ENCODE measurements around the gene HLA-DMB. TPM values are rescaled to one million over a fixed set of nuclear protein-coding genes. Genes with fewer than 3 reads are reported as not detected.
A peak's percentile ranks its signal among the peaks of the same experiment; 100 is the strongest.

HLA-DMB gene
- total and polyA plus RNA-seq, 10 of the 15 experiments (the other 5 are each of a cell fraction or from before 2014, with no cell fraction given) = 114 to 173 (median 150) TPM

DNA sequence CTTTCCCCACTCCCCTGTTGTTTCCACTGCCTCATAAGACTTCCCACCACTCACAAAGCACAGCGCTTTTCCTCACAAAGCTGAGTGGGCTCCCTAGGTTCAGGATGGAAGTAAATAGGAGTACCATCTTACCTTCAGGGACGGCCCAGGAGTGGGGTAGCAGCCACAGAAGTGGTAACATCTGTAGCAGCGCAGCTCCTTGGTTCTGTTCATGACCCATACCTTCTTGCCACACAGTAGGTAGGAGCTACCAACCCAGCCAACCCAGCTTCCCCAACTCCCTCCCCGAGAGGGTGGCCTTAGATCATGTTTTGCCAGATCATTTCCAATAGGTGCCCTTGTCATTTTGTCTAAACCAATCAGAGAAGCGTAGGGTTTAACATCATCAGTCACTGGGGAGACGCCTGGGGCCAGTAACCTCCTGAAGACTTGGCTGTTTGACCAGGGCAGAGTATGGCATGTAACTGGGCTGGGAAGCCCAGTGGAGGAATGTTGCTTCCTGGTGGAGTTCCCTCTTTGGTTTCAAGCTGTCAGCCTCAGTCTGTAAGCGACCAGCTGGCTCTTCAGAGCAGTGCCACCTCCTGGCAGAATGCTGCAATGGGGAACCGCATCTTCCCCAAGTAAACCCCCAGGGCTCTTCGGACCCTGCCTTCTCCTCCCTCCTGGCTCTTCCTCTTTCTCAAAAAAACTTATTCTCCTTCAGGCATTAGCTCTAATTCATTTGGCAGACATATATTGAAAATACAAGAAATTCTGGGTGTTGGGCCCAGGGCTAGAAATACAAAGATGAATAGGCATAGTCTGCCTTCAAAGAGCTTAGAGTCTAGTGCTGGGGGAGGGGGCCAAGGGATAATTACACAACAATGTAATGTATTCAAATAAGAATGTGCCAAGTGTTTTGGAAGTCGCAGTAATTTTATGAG lies 12.2 kb upstream of the HLA-DMB start, which contains the start of gene HLA-DMA (continued):
- TF ChIP-seq ZNF592 (IDR thresholded peaks at IDR 0.05) (no peak), SREBF1 (IDR thresholded peaks at IDR 0.05; ENCODE audit: low read length) (no peak), SPI1 (IDR thresholded peaks at IDR 0.05; ENCODE audit: borderline replicate concordance, insufficient read depth, low read depth, low read length) (peak; percentile 77), FOS (IDR thresholded peaks at IDR 0.05; ENCODE audit: borderline replicate concordance, extremely low read depth, insufficient read length) (peak; percentile 48), TARDBP (IDR thresholded peaks at IDR 0.05; ENCODE audit: borderline replicate concordance) (no peak), CREM (IDR thresholded peaks at IDR 0.05; ENCODE audit: low read depth) (peak; percentile 97), ZNF687 (IDR thresholded peaks at IDR 0.05) (0 out of 2 replicates have a peak, but pooled peaks have one; percentile 35), SKIL (IDR thresholded peaks at IDR 0.05; ENCODE audit: low read depth, poor library complexity, severe bottlenecking) (peak; percentile 50), CREB1 (IDR thresholded peaks at IDR 0.05; ENCODE audit: low read depth) (peak; percentile 99), RUNX3 (IDR thresholded peaks at IDR 0.05; ENCODE audit: low read length) (peak; percentile 53)
- TF ChIP-seq, protein P1, sequence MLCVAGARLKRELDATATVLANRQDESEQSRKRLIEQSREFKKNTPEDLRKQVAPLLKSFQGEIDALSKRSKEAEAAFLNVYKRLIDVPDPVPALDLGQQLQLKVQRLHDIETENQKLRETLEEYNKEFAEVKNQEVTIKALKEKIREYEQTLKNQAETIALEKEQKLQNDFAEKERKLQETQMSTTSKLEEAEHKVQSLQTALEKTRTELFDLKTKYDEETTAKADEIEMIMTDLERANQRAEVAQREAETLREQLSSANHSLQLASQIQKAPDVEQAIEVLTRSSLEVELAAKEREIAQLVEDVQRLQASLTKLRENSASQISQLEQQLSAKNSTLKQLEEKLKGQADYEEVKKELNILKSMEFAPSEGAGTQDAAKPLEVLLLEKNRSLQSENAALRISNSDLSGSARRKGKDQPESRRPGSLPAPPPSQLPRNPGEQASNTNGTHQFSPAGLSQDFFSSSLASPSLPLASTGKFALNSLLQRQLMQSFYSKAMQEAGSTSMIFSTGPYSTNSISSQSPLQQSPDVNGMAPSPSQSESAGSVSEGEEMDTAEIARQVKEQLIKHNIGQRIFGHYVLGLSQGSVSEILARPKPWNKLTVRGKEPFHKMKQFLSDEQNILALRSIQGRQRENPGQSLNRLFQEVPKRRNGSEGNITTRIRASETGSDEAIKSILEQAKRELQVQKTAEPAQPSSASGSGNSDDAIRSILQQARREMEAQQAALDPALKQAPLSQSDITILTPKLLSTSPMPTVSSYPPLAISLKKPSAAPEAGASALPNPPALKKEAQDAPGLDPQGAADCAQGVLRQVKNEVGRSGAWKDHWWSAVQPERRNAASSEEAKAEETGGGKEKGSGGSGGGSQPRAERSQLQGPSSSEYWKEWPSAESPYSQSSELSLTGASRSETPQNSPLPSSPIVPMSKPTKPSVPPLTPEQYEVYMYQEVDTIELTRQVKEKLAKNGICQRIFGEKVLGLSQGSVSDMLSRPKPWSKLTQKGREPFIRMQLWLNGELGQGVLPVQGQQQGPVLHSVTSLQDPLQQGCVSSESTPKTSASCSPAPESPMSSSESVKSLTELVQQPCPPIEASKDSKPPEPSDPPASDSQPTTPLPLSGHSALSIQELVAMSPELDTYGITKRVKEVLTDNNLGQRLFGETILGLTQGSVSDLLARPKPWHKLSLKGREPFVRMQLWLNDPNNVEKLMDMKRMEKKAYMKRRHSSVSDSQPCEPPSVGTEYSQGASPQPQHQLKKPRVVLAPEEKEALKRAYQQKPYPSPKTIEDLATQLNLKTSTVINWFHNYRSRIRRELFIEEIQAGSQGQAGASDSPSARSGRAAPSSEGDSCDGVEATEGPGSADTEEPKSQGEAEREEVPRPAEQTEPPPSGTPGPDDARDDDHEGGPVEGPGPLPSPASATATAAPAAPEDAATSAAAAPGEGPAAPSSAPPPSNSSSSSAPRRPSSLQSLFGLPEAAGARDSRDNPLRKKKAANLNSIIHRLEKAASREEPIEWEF (IDR thresholded peaks at IDR 0.05; ENCODE audit: insufficient replicate concordance, low read depth, low read length) = no peak

Measured in GM12878 (cell line).